ENCODE results near the gene ZCCHC18. TPM values are rescaled to one million over a fixed set of nuclear protein-coding genes. Genes with fewer than 3 reads are reported as not detected.

ZCCHC18 gene
- total and polyA plus RNA-seq, 9 donors, result 2.1 to 3.5 (median 2.4) TPM

Other genes with a start within 250 kb of the ZCCHC18 start
- 11.3 TPM for gene TMSB15B, start 149.9 kb upstream of the ZCCHC18 start, total RNA-seq
- gene TMSB15B, start 149.9 kb upstream of the ZCCHC18 start, polyA plus RNA-seq (ENCODE audit: insufficient read depth in 1 of 8, insufficient read length in 8 of 8, low replicate concordance in 1 of 8), result 10 to 100 TPM in 6 of 8 donors, 1 to 10 TPM in 2; 8.2 to 13.9 (median 11.0) TPM
- gene H2BW1, start 98.8 kb upstream of the ZCCHC18 start, total RNA-seq, result not detected
- gene H2BW1, start 98.8 kb upstream of the ZCCHC18 start, polyA plus RNA-seq (ENCODE audit: insufficient read depth in 1 of 8, insufficient read length in 8 of 8, low replicate concordance in 1 of 8), result not detected
- not detected for gene H2BW2, start 72.6 kb upstream of the ZCCHC18 start, total RNA-seq
- under 1 TPM; 0.26 to 0.83 (median 0.44) TPM for gene H2BW2, start 72.6 kb upstream of the ZCCHC18 start, polyA plus RNA-seq (ENCODE audit: insufficient read depth in 1 of 8, insufficient read length in 8 of 8, low replicate concordance in 1 of 8)
- 5.3 TPM for gene TMSB15C, start 36.3 kb upstream of the ZCCHC18 start, total RNA-seq
- gene TMSB15C, start 36.3 kb upstream of the ZCCHC18 start, polyA plus RNA-seq (ENCODE audit: insufficient read depth in 1 of 8, insufficient read length in 8 of 8, low replicate concordance in 1 of 8), result 1 to 10 TPM; 4.5 to 8.4 (median 4.9) TPM
- gene SLC25A53, start 44.5 kb downstream of the ZCCHC18 start, total RNA-seq, result 8.8 TPM
- 1 to 10 TPM; 3.1 to 7.2 (median 6.5) TPM for gene SLC25A53, start 44.5 kb downstream of the ZCCHC18 start, polyA plus RNA-seq (ENCODE audit: insufficient read depth in 1 of 8, insufficient read length in 8 of 8, low replicate concordance in 1 of 8)
- 11.8 TPM for gene FAM199X, start 53.9 kb downstream of the ZCCHC18 start, total RNA-seq
- gene FAM199X, start 53.9 kb downstream of the ZCCHC18 start, polyA plus RNA-seq (ENCODE audit: insufficient read depth in 1 of 8, insufficient read length in 8 of 8, low replicate concordance in 1 of 8), result 10 to 100 TPM; 10.4 to 16.4 (median 14.0) TPM
- gene ESX1, start 142.4 kb downstream of the ZCCHC18 start, total RNA-seq, result not detected
- not detected for gene ESX1, start 142.4 kb downstream of the ZCCHC18 start, polyA plus RNA-seq (ENCODE audit: insufficient read depth in 1 of 8, insufficient read length in 8 of 8, low replicate concordance in 1 of 8)